ENCODE measurements around the gene RAB6D.
"Not testable (repeated sequence)": the region's sequence is repeated elsewhere in the genome, so short reads cannot be mapped to it uniquely, and the experiment has no call there.

Gene RAB6D

GRCh38 chr2:131335319-131335718 lies 28.6 kb downstream of the RAB6D start:
- peaks cover 31% of the 10 kb centered on the region for H3K27me3 Mint-ChIP-seq
- peak; percentile 7 for DNase-seq
- ATAC-seq; H3K9me3 Mint-ChIP-seq; H3K27ac Mint-ChIP-seq; H3K36me3 Mint-ChIP-seq (ENCODE audit: low read depth); H3K4me1 Mint-ChIP-seq; H3K4me3 Mint-ChIP-seq: not testable (repeated sequence)

GRCh38 chr2:131332709-131333108 lies 31.3 kb downstream of the RAB6D start:
- not testable (repeated sequence) for ATAC-seq; H3K36me3 Mint-ChIP-seq (ENCODE audit: low read depth)

GRCh38 chr2:131331000-131331399 lies 33.0 kb downstream of the RAB6D start:
- peaks cover 29% of the 10 kb centered on the region for H3K27me3 Mint-ChIP-seq
- not testable (repeated sequence) for H3K4me1 Mint-ChIP-seq; H3K27ac Mint-ChIP-seq; H3K4me3 Mint-ChIP-seq; H3K9me3 Mint-ChIP-seq; H3K36me3 Mint-ChIP-seq (ENCODE audit: low read depth)
- peak; percentile 28 for ATAC-seq
- peak; percentile 4 for DNase-seq

More at GRCh38 chr2:131332709-131333108, 31.3 kb downstream of the RAB6D start:
- H3K4me1 Mint-ChIP-seq, H3K27ac Mint-ChIP-seq, DNase-seq, H3K9me3 Mint-ChIP-seq, H3K4me3 Mint-ChIP-seq: not testable (repeated sequence)
- peaks cover 33% of the 10 kb centered on the region for H3K27me3 Mint-ChIP-seq

GRCh38 chr2:131322209-131322608 lies 41.8 kb downstream of the RAB6D start:
- Mint-ChIP-seq H3K27ac (no peak overlapping the region), H3K4me1 (no peaks in the 10 kb centered on the region), H3K4me3 (no peak overlapping the region), H3K36me3 (ENCODE audit: low read depth) (no peaks in the 10 kb centered on the region), H3K9me3 (peaks cover 4% of the 10 kb centered on the region), H3K27me3 (peaks cover 17% of the 10 kb centered on the region)
- ATAC-seq (no peak), DNase-seq (no peak)

- H3K36me3 Mint-ChIP-seq (ENCODE audit: low read depth); ATAC-seq; DNase-seq; H3K4me1 Mint-ChIP-seq; H3K4me3 Mint-ChIP-seq; H3K9me3 Mint-ChIP-seq; H3K27ac Mint-ChIP-seq: not testable (repeated sequence)
- H3K27me3 Mint-ChIP-seq, result peaks cover 17% of the 10 kb centered on the region
Measured at GRCh38 chr2:131321344-131321743, 42.6 kb downstream of the RAB6D start.

- not testable (repeated sequence) for DNase-seq
Measured at GRCh38 chr2:131311001-131311400, 53.0 kb downstream of the RAB6D start.

More at GRCh38 chr2:131311001-131311400, 53.0 kb downstream of the RAB6D start:
- not testable (repeated sequence) for H3K9me3 Mint-ChIP-seq; H3K27me3 Mint-ChIP-seq; ATAC-seq; H3K4me3 Mint-ChIP-seq; H3K27ac Mint-ChIP-seq; H3K4me1 Mint-ChIP-seq; H3K36me3 Mint-ChIP-seq (ENCODE audit: low read depth)
